Trophoblast cell (in vitro differentiated cells and primary cell): ENCODE measurements around the gene HECW1.

Experiments
- DNase-seq, 2 donors: peaks; one replicate each; pipeline ENCODE4 v3.0.0-alpha.2; 2016
- H2AFZ ChIP-seq: 2 replicates; pipeline ENCODE4 v1.6.1; 2013; ENCODE audit warnings: low read length, moderate library complexity, mild to moderate bottlenecking; ENCODE audit not compliant: insufficient read depth, poor library complexity
- H2AK5ac ChIP-seq: 2 replicates; pipeline ENCODE4 v1.6.1; 2013; ENCODE audit warnings: mild to moderate bottlenecking, low read length
- H2BK120ac ChIP-seq: 2 replicates; pipeline ENCODE4 v1.6.1; 2013; ENCODE audit warnings: low read length, mild to moderate bottlenecking, moderate library complexity; ENCODE audit not compliant: insufficient read depth, poor library complexity
- H2BK12ac ChIP-seq: 2 replicates; pipeline ENCODE4 v1.6.1; 2013; ENCODE audit warnings: mild to moderate bottlenecking, low read length, moderate library complexity
- H2BK5ac ChIP-seq: 2 replicates; pipeline ENCODE4 v1.6.1; 2013; ENCODE audit warnings: low read length, low read depth, moderate library complexity, mild to moderate bottlenecking; ENCODE audit not compliant: poor library complexity
- H3K14ac ChIP-seq: 2 replicates; pipeline ENCODE4 v1.6.1; 2013; ENCODE audit warnings: mild to moderate bottlenecking, low read length
- H3K18ac ChIP-seq: 2 replicates; pipeline ENCODE4 v1.6.1; 2013; ENCODE audit warnings: mild to moderate bottlenecking, low read length
- H3K23ac ChIP-seq: 2 replicates; pipeline ENCODE4 v1.6.1; 2013; ENCODE audit warnings: low read length
- H3K27ac ChIP-seq: 2 replicates; pipeline ENCODE4 v1.5.1; 2013; ENCODE audit warnings: low read depth, mild to moderate bottlenecking, inconsistent platforms, low read length, moderate library complexity
- H3K27me3 ChIP-seq: 2 replicates; pipeline ENCODE4 v1.6.1; 2013; ENCODE audit warnings: inconsistent platforms, mild to moderate bottlenecking, low read length, moderate library complexity; ENCODE audit not compliant: insufficient read depth
- H3K36me3 ChIP-seq, 2 experiments: 1 replicate in 1 of 2; 2 replicates in 1 of 2; pipeline ENCODE4 v1.6.1; 2013; ENCODE audit warnings: low read length in 2 of 2, mild to moderate bottlenecking in 2 of 2, moderate library complexity in 1 of 2; ENCODE audit not compliant: insufficient read depth in 2 of 2, control insufficient read depth in 1 of 2
- H3K4ac ChIP-seq: 2 replicates; pipeline ENCODE4 v1.6.1; 2013; ENCODE audit warnings: low read depth, mild to moderate bottlenecking, low read length, moderate library complexity
- H3K4me1 ChIP-seq, 2 experiments: 1 replicate in 1 of 2; 2 replicates in 1 of 2; pipeline ENCODE4 v1.6.1; 2013; ENCODE audit warnings: low read length in 2 of 2, mild to moderate bottlenecking in 2 of 2, moderate library complexity in 1 of 2; ENCODE audit not compliant: insufficient read depth in 2 of 2, control insufficient read depth in 1 of 2
- H3K4me2 ChIP-seq: 2 replicates; pipeline ENCODE4 v1.6.1; 2013; ENCODE audit warnings: inconsistent platforms, mild to moderate bottlenecking, low read length, moderate library complexity
- H3K4me3 ChIP-seq: 2 replicates; pipeline ENCODE4 v1.5.1; 2013; ENCODE audit warnings: mild to moderate bottlenecking, low read depth, low read length, inconsistent platforms
- H3K79me1 ChIP-seq: one replicate; pipeline ENCODE4 v1.6.1; 2013; ENCODE audit warnings: low read length
- H3K79me2 ChIP-seq: 2 replicates; pipeline ENCODE4 v1.6.1; 2013; ENCODE audit warnings: low read length, mild to moderate bottlenecking; ENCODE audit not compliant: control insufficient read depth, insufficient read depth, poor library complexity
- H3K9ac ChIP-seq: 2 replicates; pipeline ENCODE4 v1.6.1; 2013; ENCODE audit warnings: mild to moderate bottlenecking, low read length
- H3K9me3 ChIP-seq: 2 replicates; pipeline ENCODE4 v1.6.1; 2013; ENCODE audit warnings: low read depth, mild to moderate bottlenecking, control low read depth, inconsistent platforms, low read length; ENCODE audit not compliant: insufficient read depth
- H4K12ac ChIP-seq: 2 replicates; pipeline ENCODE4 v1.6.1; 2013; ENCODE audit warnings: low read depth, mild to moderate bottlenecking, low read length, moderate library complexity
- H4K8ac ChIP-seq: 2 replicates; pipeline ENCODE4 v1.6.1; 2013; ENCODE audit warnings: low read depth, mild to moderate bottlenecking, low read length, moderate library complexity
- H4K91ac ChIP-seq: one replicate; pipeline ENCODE4 v1.6.1; 2013; ENCODE audit warnings: low read depth, mild to moderate bottlenecking, low read length, moderate library complexity
- WGBS: extraction: QIAGEN DNeasy Blood & Tissue Kit; methylation state at CpG from one replicate; pipeline ENCODE4 v1.1.7; 2013; ENCODE audit warnings: missing lambda C conversion rate; ENCODE audit not compliant: insufficient read length, insufficient coverage; ENCODE audit errors: extremely low coverage; 5-methylcytosine and 5-hydroxymethylcytosine counted together

Gene HECW1

GRCh38 chr7:43137811-43138210 lies 25.4 kb downstream of the HECW1 start:
- H3K4me3 ChIP-seq: no peak overlapping the region
- WGBS: no CpG with 5 or more reads among the region's 3 CpGs
- no peak overlapping the region for H3K27ac ChIP-seq
- H2BK120ac ChIP-seq: no peak overlapping the region
- H3K79me2 ChIP-seq: no peaks in the 10 kb centered on the region
- H3K4ac ChIP-seq: no peak overlapping the region
- H3K14ac ChIP-seq: no peak overlapping the region
- no peak overlapping the region for H2AFZ ChIP-seq
- no peak overlapping the region for H4K91ac ChIP-seq
- no peak overlapping the region for H3K4me2 ChIP-seq
- no peak overlapping the region for H2AK5ac ChIP-seq
- no peak overlapping the region for H3K18ac ChIP-seq
- H3K79me1 ChIP-seq: peaks cover 2% of the 10 kb centered on the region
- H4K12ac ChIP-seq: no peak overlapping the region
- no peak overlapping the region for H4K8ac ChIP-seq
- no peaks in the 10 kb centered on the region for H3K36me3 ChIP-seq
- H3K27me3 ChIP-seq: no peaks in the 10 kb centered on the region
- peaks cover 4 to 7% of the 10 kb centered on the region in 2 experiments for H3K4me1 ChIP-seq
- H3K9me3 ChIP-seq: no peaks in the 10 kb centered on the region
- no peak overlapping the region for H3K9ac ChIP-seq
- H2BK12ac ChIP-seq: no peak overlapping the region
- no peak for DNase-seq
- no peak overlapping the region for H2BK5ac ChIP-seq
- H3K23ac ChIP-seq: no peak overlapping the region

GRCh38 chr7:43138710-43139109 lies 26.3 kb downstream of the HECW1 start:
- H3K27ac ChIP-seq: no peak overlapping the region
- no peak overlapping the region for H4K8ac ChIP-seq
- no peak overlapping the region for H4K12ac ChIP-seq
- no peaks in the 10 kb centered on the region for H3K27me3 ChIP-seq
- no peak overlapping the region for H3K14ac ChIP-seq
- no peak overlapping the region for H3K23ac ChIP-seq
- DNase-seq: no peak
- H3K4me2 ChIP-seq: no peak overlapping the region
- H3K18ac ChIP-seq: no peak overlapping the region
- no peak overlapping the region for H2AFZ ChIP-seq
- H3K9ac ChIP-seq: no peak overlapping the region
- no peak overlapping the region for H2AK5ac ChIP-seq
- H2BK12ac ChIP-seq: no peak overlapping the region
- no peaks in the 10 kb centered on the region for H3K79me2 ChIP-seq
- H3K4me3 ChIP-seq: no peak overlapping the region
- no peak overlapping the region for H4K91ac ChIP-seq
- no CpG with 5 or more reads among the region's 4 CpGs for WGBS
- no peak overlapping the region for H2BK5ac ChIP-seq
- H2BK120ac ChIP-seq: no peak overlapping the region
- H3K4ac ChIP-seq: no peak overlapping the region
- H3K9me3 ChIP-seq: no peaks in the 10 kb centered on the region
- no peaks in the 10 kb centered on the region for H3K36me3 ChIP-seq
- H3K79me1 ChIP-seq: peaks cover 2% of the 10 kb centered on the region
- peaks cover 4 to 7% of the 10 kb centered on the region in 2 experiments for H3K4me1 ChIP-seq

GRCh38 chr7:43139137-43139536 lies 26.7 kb downstream of the HECW1 start:
- Histone ChIP-seq H2AFZ (no peak overlapping the region), H3K9me3 (no peaks in the 10 kb centered on the region), H3K79me1 (peaks cover 2% of the 10 kb centered on the region), H3K79me2 (no peaks in the 10 kb centered on the region), H3K14ac (no peak overlapping the region), H2AK5ac (no peak overlapping the region), H3K4me2 (no peak overlapping the region), H4K91ac (no peak overlapping the region), H3K4me1 (peaks cover 4 to 7% of the 10 kb centered on the region in 2 experiments), H3K9ac (no peak overlapping the region), H2BK120ac (no peak overlapping the region), H3K27me3 (no peaks in the 10 kb centered on the region), H3K4ac (no peak overlapping the region), H3K36me3 (no peaks in the 10 kb centered on the region), H4K8ac (no peak overlapping the region), H2BK12ac (no peak overlapping the region), H3K23ac (no peak overlapping the region), H3K18ac (no peak overlapping the region), H3K4me3 (no peak overlapping the region), H2BK5ac (no peak overlapping the region), H4K12ac (no peak overlapping the region), H3K27ac (no peak overlapping the region)
- WGBS: no CpG with 5 or more reads among the region's 2 CpGs
- peak; percentile 10 to 45 for DNase-seq

GRCh38 chr7:43140186-43140585 lies 27.7 kb downstream of the HECW1 start:
- Histone ChIP-seq H3K4me1 (peaks cover 4 to 7% of the 10 kb centered on the region in 2 experiments), H3K27me3 (no peaks in the 10 kb centered on the region), H3K14ac (no peak overlapping the region), H2BK12ac (no peak overlapping the region), H3K36me3 (no peaks in the 10 kb centered on the region), H3K4ac (no peak overlapping the region), H4K8ac (no peak overlapping the region), H3K4me2 (no peak overlapping the region), H4K91ac (no peak overlapping the region), H2BK5ac (no peak overlapping the region), H3K79me2 (no peaks in the 10 kb centered on the region), H3K79me1 (peaks cover 2% of the 10 kb centered on the region), H3K23ac (no peak overlapping the region), H3K18ac (no peak overlapping the region), H3K9me3 (no peaks in the 10 kb centered on the region), H3K9ac (no peak overlapping the region), H2AFZ (no peak overlapping the region), H2AK5ac (no peak overlapping the region), H4K12ac (no peak overlapping the region), H3K27ac (no peak overlapping the region), H3K4me3 (no peak overlapping the region), H2BK120ac (no peak overlapping the region)
- WGBS: no CpG with 5 or more reads among the region's 7 CpGs
- no peak for DNase-seq
